GM19043 (cell line): Measurements from ENCODE around the gene LTBP2.

Source experiments
- ATAC-seq: cut with Tn5 transposase; IDR thresholded peaks from one replicate; pipeline ENCODE4 v1.9.1; 2021; ENCODE audit warnings: low read depth; ENCODE audit not compliant: unreplicated experiment

LTBP2 gene

DNA sequence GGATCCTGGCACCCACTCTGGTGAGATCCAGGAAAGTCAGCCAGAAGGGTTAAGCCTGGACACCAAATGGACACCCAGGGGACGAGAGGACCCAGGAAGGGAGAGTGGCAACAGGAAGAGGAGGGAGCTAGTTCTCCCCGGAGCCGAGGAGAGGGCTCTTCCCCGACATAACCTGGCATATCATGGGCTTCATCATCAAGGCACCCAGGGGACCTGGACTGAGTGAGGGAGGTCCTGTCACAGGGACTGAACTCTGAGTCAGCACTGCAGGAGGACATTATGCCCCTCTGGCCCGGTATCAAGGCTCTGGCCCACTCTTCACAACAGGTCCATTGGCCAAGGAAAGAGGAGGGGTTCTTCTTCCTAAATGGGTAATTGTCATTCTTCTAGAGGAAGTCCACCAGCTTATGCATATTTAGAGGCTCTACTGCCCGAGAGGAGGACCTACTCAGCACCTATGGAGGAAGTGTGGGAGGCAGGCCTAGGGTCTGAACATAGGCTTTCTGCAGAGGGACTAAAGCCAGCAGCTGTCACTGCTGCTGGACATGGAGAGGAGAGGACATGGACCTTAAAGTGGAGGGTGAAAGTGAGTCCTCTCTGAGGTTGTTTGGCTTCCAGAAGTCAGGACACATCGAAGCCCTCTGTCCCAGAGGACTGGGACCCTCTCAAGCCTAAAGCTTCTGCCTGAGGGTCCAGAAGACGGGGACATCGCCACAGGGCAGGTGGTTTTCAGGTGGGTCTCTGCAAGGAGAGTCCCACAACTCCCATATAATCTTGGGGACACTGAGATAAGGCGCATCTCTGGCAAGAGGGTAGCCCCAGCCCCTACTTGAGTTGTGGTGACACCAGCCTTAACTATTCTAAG lies 99.8 kb downstream of the LTBP2 start:
- no peak for ATAC-seq

DNA sequence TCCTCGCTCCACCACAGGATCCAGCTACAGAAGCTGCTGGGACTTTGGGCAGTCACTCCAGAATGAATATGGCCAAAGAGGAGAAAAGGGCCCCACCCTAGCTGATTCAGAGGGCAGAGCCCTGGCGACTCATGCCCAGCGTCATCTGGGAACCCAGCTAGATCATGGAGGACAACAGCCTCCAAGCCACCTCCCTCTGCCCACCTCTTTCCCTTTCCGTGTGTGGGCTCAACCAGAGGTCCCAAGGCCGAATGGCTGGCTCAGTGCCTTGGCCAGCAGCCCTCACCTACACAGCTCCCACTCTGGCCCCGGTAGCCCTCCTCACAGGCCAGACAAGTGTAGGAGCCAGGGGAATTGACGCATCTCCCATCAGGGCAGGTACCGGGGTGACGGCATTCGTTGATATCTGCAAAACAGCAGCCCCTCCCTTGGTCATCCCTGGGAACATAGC lies 101.1 kb downstream of the LTBP2 start:
- ATAC-seq: no peak

DNA sequence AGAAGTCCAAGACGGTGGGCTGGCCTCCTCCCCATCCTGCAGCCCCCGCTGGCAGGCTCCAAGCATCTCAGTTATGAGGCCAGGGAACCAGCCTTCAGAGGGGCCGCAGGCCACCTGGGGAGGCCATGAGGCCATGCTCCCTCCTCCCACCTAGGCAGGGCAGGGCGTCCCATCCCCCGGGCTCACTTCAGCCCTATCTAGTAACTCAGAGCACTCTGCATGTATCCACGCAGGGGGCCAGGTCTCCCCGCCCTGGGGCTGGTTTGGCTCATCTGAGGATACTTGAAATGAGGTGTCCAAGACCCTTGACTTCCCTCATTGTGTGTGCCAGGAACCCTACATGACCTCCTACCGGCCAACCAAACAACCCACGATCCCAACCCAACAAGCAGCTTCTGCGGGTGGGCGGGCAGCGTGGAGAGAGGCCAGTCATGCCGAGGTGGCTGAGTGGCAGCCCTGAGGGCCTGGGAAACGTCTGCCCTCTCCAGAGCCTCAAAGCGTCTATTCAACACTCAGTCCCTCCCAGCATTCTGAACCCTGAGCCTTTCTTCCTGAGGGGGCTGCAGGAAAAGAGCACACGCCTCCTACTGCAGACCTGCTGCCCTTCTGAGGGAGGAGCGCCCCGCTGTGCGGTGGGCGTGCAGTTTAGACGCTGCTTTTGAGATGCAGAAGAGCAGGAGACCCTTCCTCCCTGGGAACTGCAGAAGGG lies 101.7 kb downstream of the LTBP2 start:
- ATAC-seq: no peak

DNA sequence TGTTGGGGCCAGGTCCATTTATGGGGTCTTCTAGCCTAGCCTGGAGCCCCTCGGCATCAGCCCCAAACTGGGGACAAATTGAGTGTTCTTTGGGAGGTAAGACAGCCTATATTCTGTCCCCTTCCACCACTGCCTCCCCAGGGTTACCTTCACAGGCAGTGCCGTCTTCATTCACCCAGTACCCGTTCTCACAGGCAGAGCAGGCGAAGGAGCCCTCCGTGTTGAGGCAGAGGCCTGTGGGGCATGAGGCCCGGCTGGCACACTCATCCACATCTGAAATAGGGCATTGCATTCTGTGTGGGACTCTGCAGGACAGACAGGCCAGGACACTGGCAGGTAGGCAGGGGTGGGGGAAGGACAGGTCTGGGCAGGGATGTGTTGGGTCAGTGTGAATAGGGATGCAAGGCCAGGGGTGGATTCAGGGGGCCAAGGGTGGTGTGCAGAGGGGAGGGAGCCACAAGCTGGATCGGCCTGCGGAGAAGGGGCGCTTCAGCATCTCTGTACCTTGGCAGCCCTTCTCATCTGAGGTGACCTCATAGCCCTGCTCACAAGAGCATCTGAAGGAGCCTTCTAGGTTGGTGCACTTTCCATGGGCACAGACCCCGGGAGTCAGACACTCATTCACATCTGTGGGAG lies 102.3 kb downstream of the LTBP2 start:
- ATAC-seq: no peak

DNA sequence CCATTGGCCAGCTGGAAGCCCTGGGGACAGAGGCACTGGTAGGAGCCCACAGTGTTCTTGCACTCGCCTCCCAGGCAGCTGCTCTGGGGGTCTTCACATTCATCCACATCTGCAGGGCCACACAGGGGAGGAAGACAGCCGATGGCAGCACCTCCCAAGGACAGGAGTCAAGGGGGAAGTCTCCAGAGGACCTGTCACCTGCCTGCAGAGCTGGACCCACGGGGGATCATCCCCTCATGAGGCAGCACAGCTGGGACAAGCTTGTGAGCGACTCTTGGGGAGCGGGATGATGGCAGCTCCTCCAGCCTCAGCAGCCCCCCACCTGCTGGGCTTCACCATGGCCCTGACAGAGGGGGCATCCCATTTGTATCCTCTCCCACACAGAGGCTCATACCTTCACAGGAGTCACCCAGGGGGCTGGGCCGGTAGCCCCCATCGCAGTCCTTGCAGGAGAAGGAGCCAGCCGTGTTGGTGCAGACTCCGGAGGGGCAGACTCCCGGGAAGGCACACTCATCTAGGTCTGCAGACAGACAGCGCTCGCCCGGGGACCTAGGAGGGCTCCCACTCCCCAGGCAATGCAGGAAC lies 103.1 kb downstream of the LTBP2 start:
- ATAC-seq: no peak

DNA sequence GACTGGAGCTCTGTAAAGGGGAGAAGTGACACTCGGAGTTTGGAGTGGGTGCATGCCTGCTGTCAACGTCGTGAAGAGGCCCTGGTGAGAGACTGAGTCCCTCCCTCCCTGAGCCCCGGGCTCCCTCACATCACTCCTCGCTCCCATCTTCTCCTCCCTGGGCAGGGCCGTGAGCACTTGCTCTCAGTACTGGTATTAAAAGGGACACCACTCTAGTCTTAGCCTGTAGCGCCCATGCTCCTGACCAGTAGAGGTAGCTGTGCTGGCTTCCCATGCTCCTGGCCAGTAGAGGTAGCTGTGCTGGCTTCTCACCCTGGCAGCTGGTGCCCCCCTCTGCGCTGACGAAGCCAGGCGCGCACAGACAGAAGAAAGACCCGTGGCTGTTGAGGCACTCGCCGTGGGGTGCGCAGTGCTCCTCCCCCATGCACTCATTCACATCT lies 103.7 kb downstream of the LTBP2 start:
- ATAC-seq: no peak

DNA sequence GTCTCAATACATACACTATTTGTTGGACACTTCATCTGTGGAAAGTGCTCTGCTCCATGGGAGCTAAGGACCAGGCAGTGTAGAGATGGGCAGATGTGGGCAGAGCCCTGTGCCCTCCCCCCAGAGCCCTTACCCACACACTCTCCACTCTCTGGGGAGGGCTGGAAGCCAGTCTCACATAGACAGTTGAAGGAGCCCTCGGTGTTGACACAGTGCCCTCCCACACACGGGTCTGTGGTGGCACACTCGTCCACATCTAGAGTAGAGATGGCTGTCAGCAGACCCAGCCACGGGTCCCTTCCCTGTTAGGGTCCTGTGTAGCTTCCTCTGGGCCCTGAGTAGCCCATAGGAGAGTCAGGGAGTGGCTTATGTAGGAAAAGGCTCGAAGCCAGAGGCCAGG lies 104.2 kb downstream of the LTBP2 start:
- no peak for ATAC-seq

DNA sequence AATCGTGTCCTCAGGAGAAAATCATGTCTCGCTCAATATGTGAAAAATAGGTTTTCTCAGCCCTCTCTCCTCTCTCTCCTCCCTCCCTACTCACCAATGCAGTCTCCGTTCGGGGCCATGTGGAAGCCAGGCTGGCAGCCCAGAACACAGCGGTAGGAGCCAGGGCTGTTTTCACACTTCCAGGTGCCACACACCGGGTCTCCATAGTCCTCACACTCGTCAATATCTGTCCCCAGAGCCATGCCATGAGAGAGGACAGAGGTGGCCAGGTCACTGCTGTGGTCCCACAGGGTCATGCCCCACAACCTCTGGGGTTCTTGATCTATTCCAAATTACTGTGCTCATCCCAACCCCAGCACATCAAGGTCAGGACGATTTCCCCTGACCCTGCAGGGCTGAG lies 105.0 kb downstream of the LTBP2 start:
- no peak for ATAC-seq

DNA sequence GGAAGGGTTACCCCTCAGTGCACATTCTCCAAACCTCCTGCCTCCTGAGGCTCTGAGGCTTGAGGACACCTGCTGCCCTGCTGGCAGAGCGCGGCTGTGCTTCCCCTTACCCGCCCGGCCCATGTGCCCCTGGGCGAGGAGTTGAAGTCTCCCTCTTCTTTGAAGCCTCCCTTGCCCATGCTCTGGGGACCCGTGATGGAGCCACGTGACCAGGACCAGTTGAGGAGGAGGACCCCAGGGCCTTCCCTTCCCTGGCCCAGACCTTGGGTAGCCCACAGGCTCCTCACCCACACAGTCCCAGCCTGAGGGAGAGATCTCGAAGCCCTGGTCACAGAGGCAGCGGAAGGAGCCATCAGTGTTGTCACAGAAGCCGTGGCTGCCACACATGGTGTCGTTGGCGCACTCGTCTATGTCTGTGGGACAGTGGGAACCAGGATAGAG lies 105.6 kb downstream of the LTBP2 start:
- ATAC-seq: no peak

DNA sequence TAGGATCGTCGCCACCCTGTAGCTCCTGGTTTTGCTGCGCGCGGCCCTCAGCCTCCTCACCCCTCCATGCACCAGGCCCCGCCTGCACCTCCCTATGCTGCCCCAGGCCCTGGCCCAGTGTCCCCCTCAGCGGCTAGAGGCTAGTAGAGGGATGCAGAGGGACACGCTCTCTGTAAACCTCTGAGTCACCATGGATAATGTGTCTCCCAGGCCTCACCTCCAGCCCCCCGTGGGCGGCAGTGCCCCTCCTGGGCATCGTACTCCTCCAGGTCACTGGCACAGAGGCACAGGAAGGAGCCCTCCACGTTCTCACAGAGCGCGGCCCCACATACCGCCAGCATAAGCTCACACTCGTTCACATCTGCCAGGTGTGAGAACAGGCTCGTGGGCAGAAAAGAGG lies 106.2 kb downstream of the LTBP2 start:
- no peak for ATAC-seq

DNA sequence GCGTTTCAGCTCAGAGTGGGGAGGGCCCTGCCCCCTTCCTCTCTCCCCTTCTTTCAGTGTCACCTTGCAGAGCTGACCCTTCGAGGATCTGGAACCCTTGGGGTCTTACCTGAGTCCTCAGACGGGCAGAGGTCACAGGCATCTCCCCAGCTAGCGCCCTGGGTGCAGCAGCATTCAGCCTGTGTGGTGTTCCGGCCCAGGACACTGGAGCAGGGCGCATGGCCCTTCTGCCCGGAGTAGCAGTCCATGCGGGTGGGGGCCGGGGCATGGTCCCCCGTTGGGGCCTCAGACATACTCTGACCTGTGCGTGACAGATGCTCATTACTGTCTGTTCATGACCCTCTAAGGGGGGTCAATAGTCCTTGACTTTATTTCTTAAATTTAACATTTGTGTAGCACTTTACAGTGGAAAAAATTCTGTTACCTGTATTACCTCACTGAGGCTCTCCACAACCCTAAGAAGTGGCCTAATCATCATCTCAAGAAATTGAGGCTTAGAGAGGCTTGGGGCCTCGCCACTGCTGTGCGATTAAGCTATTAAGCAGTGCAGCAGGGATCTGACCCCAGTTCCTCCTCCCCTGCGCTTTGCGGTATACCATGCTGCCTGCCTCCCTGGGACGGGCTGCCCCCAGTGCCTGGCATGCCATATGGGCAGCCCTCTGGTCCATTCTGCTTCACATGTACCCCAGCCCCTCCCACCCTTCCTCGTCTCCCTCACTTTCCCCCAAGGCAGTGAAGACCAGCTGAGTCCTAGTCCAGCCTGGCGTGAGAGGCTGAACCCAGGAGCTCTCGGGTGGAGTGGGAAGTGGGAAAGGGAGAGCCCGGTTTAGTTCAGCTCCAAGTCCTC lies 106.9 kb downstream of the LTBP2 start:
- no peak for ATAC-seq

DNA sequence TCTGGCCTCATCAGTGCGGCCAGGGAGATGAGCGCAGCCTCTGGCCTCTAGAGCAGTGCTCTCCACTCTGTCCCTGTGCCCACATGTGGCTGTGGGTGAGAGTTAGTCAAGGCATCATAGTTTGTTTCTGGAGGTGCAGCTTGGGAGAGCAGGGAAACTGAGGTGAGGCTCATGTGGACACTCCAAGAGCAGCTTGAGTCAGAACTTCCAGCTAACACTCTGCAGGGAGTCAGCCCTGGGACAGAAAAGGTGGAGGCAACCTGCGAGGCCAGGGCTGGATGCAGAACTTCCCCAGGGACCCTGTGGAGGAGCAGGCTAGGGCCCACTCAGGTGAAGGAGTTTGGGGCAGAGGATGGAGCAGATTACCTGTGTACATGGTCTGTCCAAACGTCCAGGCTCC lies 107.6 kb downstream of the LTBP2 start:
- no peak for ATAC-seq

DNA sequence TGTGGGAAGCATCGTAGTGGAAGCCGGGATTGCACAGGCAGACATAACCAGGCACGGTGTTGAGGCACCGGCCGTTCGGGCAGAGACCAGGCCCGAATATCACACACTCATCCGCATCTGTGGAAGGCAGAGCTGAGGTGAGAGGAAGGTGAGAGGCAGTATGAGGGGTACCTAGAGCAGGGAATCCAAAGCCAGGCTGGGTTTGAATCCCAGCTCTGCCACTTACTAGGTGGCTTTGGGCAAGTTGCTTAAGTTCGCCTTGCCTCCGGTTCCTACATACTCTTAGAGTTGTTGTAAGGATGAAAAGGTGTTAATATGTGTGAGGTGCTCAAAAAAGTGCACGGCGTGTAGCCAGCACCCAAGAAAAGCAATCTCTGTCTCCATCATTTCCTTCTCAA lies 108.1 kb downstream of the LTBP2 start:
- no peak for ATAC-seq

DNA sequence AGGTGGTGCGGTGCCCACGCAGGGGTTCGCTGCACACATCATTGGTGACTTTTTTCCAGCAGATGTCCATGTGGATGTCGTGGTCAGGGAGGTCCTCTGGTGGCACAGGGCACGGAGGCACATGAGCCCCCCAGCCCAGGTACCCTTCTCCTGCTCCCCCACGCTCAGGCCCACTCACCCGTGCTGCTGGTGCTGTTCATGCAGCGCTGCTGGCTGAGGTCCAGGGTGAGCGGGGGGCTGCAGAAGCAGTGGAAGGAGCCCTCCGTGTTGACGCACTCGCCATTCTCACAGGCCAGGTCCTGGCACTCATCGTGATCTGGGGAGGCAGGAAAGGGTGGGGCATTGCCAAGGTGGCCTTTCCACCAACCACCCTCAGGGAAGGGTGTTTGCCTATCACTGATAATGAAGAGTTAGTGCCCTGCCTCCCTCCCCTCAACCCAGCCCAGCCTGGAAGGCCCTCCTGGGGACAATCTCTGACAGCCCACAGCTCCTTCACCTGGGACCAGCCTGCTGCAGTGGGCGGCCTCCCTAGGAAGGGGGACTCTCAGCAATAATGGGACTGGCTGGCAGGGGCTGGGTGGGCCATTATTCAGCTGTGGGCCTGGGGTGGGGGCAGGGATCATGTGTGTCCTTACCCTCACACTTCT lies 108.6 kb downstream of the LTBP2 start:
- no peak for ATAC-seq

DNA sequence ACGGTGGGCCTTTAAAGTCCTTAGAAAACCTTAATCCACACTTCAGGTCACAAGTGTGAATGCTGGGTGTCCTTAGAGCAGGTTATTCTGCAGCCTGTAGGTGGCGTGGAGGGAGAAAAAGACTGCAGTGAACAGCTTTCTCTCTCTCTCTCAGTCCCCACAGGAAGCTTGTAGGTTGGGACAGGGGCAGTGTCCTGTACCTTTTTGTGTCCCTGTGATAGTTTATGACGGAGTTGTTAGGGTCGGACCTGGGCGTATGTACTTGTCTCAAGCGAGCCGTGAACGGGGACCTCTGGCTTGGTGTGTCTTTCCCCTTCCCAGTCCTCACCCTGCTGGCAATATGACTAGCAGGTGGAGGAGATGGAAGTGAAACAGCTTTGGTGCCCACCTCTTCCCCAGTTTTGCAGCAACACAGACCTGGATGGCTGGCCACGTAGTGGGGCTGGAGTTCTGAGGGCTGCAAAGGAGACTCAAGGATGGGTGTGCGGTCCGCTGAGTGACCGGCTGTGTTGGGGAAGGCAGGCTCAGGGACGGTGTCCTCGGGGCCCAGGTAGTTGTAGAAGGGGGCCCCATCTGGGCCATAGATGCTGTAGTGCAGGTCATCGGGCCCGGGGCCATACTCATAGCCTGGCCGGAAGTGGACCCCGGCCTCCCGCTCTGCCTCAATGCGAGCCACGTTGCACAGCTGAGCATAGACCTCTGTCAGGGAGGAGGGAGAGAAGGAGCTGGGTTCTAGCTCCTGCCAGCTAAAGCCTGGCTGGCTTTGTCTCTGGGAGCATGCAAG lies 109.6 kb downstream of the LTBP2 start:
- no peak for ATAC-seq

DNA sequence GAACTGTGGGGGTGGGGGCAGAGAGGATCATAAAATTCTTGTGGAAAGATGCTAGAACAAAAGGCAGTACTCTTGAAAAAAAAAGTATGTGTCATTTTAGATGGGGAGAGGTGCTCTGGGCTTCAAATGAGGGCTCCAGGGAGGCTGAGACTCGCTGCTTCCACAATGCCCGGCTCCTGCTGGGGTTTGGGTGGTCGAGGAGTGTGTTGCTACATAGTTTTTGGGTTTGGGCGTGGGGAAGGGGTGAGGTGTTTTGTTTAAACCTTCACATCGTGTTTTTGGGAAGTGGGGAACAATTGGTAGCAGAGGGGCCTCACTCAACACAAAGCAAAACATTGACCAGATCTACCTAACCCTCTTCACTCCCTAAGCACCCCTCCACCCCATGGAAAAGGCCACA lies 110.3 kb downstream of the LTBP2 start:
- no peak for ATAC-seq

DNA sequence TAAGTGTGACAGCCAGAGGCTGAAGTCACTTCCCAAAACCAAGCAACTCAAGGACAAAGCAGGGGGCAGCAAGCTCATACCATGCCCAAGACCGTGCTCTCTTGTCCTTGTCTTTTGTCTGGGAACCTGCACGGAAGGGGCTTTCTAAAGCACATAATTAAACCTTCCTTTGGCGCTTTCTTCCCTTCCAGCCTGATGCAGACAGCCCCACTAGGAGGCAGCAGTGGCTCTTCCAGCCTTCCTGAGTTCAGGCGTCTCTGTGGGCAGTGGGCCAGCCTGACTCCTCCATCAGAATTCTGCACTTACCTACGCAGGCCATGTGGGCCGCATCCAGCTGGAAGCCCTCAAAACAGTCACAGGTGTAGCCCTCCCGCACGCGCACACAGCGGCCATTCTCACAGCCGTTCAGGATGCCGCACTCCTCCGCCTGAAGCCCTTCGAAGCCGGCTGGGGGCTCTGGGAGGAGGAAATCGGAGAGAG lies 110.9 kb downstream of the LTBP2 start:
- ATAC-seq: no peak

DNA sequence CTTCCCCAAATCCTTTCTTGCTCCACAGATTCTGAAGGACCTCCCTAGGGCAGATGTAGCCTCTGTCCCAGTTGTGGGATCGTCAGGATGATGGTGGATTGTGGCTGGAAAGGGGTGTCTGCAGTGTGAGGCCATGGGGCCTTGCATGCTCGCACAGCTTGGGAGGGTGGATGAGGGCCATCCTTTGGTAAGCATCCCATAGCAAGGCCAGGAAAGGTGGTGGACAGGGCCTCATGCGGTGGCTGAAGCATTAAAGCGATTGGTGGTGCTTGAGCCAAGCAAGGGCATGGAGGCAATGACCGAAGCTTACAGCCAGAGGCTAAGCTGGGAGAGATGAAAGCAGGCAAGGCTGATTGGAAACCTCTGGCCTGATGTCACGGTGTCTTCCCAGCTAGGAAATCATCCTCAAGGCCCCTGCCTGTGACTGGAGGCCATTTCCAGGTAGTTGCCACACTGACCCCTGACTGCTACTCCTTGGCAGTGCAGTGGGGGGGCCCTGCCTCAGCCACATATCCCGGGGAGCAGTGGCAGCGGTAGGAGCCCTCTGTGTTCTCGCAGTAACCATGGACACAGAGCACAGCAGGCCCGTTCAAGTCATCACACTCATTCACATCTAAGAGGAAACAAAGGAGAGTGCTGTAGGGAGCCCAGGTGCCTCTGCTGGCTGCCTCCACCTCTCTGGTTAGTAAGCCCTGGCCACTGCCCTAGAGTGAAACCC lies 111.5 kb downstream of the LTBP2 start:
- no peak for ATAC-seq
